ENCODE measurements around the gene LCAT.
"Not testable (repeated sequence)": the region's sequence is repeated elsewhere in the genome, so short reads cannot be mapped to it uniquely, and the experiment has no call there.

The LCAT gene

GRCh38 chr16:67976205-67976604 lies 32.3 kb upstream of the LCAT start:
- no peak for DNase-seq (ENCODE audit: low read depth)
- H3K4me3 ChIP-seq (ENCODE audit: low read length): no peak overlapping the region

GRCh38 chr16:67975321-67976105 lies 31.6 kb upstream of the LCAT start:
- no peak for DNase-seq (ENCODE audit: low read depth)
- no peak for TF ChIP-seq CTCF (IDR thresholded peaks at IDR 0.05; ENCODE audit: insufficient read depth, low read depth, low read length, missing control alignments)
- no peak overlapping the region for H3K4me3 ChIP-seq (ENCODE audit: low read length)

More at GRCh38 chr16:67976205-67976604, 32.3 kb upstream of the LCAT start:
- TF ChIP-seq CTCF (IDR thresholded peaks at IDR 0.05; ENCODE audit: insufficient read depth, low read depth, low read length, missing control alignments): no peak

- not testable (repeated sequence) for DNase-seq (ENCODE audit: low read depth)
Measured at GRCh38 chr16:67972285-67972684, 28.4 kb upstream of the LCAT start.

GRCh38 chr16:67971111-67971510 lies 27.2 kb upstream of the LCAT start:
- TF ChIP-seq CTCF (IDR thresholded peaks at IDR 0.05; ENCODE audit: insufficient read depth, low read depth, low read length, missing control alignments): no peak
- no peak for DNase-seq (ENCODE audit: low read depth)
- no peak overlapping the region for H3K4me3 ChIP-seq (ENCODE audit: low read length)

More at GRCh38 chr16:67972285-67972684, 28.4 kb upstream of the LCAT start:
- not testable (repeated sequence) for H3K4me3 ChIP-seq (ENCODE audit: low read length)

- H3K4me3 ChIP-seq (ENCODE audit: low read length): peak overlapping the region; percentile 82
- TF ChIP-seq CTCF (IDR thresholded peaks at IDR 0.05; ENCODE audit: insufficient read depth, low read depth, low read length, missing control alignments): no peak
- DNase-seq (ENCODE audit: low read depth): no peak
Measured at GRCh38 chr16:67969254-67970039, 25.5 kb upstream of the LCAT start.

- DNase-seq (ENCODE audit: low read depth): peak; percentile 68
- peak within 1 kb of the TSS; percentile 82 for H3K4me3 ChIP-seq (ENCODE audit: low read length)
- TF ChIP-seq CTCF (IDR thresholded peaks at IDR 0.05; ENCODE audit: insufficient read depth, low read depth, low read length, missing control alignments): no peak
Measured at GRCh38 chr16:67968400-67969253, 24.7 kb upstream of the LCAT start, which contains the start of gene SLC12A4. TSS of gene SLC12A4 (minus strand) at chr16:67968637. CDS start at chr16:67968553, 84 bp downstream.

Measured in epithelial cell of esophagus (primary cell).